Measurements from ENCODE around the gene IMMP2L. TPM values are rescaled to one million over a fixed set of nuclear protein-coding genes. Genes with fewer than 3 reads are reported as not detected.

The IMMP2L gene
- total RNA-seq, 4 donors from 2014 or later = 19.0 to 37.2 (median 21.3) TPM

DNA sequence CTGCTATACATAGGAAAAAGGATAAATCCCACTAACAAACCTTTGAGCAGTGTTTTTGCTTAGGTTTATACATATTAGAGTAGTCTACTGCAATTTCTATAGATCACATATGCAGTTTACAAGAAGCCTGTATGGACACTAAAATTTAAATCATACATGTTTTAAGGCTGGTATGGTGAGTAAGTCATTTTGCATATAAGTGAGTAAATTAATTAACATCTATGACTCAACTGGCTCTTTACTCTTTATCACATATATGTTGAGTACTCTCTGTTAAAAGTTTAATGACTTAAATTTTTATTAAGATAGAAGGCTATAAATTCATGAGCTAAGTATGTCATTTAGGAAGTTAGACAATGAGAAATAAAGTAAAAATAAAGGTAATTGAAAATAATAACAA is 402.0 kb downstream of the IMMP2L start:
- TF ChIP-seq, protein P1, sequence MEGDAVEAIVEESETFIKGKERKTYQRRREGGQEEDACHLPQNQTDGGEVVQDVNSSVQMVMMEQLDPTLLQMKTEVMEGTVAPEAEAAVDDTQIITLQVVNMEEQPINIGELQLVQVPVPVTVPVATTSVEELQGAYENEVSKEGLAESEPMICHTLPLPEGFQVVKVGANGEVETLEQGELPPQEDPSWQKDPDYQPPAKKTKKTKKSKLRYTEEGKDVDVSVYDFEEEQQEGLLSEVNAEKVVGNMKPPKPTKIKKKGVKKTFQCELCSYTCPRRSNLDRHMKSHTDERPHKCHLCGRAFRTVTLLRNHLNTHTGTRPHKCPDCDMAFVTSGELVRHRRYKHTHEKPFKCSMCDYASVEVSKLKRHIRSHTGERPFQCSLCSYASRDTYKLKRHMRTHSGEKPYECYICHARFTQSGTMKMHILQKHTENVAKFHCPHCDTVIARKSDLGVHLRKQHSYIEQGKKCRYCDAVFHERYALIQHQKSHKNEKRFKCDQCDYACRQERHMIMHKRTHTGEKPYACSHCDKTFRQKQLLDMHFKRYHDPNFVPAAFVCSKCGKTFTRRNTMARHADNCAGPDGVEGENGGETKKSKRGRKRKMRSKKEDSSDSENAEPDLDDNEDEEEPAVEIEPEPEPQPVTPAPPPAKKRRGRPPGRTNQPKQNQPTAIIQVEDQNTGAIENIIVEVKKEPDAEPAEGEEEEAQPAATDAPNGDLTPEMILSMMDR (IDR thresholded peaks at IDR 0.05; ENCODE audit: low read depth) = no peak

DNA sequence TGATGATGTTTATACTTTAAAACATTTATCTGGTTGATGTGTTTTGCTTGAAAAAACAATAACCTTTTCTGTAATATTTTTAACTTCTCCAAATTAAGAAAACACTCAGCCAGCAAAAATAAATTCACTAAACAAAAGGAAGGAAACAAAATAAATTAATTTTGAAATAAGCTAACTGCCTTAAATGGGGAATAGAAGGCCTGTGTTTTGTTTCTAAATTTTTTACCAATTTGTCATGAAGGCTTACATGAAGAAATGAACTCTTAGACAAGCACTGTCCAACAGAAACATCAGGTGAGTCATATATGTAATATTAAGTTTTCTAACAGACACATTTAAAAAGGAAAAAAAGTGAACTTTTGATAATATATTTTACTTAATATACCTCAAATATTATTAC is 402.9 kb downstream of the IMMP2L start:
- TF ChIP-seq, protein P1 (IDR thresholded peaks at IDR 0.05; ENCODE audit: low read depth) = no peak

DNA sequence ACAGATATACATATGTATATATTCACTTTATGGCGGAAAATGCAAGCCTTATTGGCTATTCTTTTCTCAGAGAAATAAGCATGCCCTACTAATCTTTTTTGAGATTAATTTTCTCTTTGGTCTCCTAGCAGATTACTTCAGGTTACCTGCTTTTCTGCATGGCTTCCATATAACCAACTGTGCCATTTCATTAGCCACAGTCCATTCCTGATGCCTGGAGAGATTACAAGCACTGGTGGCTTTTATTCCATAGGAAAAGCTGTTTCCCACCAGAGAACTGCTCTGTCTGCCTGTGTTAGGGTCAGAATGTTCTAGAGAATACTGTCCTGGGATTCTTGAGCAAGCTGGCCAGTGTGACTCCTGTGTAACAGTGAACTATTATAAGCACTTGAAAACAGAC is 411.6 kb downstream of the IMMP2L start:
- TF ChIP-seq, protein P1 (IDR thresholded peaks at IDR 0.05; ENCODE audit: low read depth) = no peak

DNA sequence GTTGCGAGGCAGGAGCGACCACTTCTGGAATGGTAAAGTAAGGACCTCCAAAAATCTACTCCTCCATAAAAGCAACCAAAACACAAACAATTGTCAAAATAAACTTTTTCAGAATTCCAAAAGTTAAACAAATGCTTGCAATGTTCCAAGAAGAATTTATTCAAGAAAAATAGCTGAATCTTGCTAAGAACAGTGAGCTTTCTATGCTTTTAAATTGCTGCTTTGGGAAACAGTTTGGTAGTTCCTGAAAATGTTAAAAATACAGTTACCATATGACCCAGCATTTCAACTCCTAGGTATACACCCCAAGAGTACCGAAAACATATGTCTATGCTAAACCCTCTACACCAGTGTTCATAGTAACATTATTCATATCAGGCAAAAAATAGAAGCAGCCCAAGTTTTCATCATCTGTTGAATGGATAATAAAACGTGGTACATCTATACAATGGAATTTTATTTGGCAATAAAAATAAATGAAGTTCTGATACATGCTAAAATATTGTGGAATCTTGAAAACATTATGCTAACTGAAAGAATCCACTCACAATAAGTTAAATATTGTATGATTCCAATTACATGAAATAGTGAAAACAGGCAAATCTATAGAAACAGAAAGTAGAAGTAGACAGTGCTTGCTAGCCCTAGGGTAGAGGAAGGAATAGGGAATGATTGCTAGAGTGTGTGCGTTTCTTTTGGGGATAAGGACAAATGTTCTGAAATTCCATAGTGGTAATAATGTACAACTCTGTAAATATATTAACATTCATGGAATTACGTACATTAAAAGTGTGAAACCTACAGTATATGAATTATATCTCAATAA is 414.4 kb downstream of the IMMP2L start:
- TF ChIP-seq, protein P1 (IDR thresholded peaks at IDR 0.05; ENCODE audit: low read depth) = no peak

DNA sequence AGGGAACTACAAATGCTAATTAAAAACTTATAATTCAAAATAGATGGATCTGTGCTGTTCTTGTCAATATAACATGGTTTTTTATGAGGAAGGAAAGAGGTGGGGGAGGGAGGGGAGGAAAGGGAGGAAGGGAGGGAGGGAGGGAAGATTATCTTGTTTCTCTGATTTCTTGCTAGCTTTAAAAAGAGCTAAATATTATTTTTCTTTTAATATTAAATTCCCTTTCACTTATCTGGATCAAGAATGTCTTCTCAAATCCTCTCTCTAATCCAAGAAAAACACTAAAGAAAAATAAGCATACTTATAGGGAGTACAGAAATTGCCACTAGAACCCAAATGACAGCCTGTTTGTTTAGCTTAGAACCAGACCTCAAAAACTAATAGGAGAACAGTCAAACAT is 416.2 kb downstream of the IMMP2L start:
- TF ChIP-seq, protein P1 (IDR thresholded peaks at IDR 0.05; ENCODE audit: low read depth) = no peak

DNA sequence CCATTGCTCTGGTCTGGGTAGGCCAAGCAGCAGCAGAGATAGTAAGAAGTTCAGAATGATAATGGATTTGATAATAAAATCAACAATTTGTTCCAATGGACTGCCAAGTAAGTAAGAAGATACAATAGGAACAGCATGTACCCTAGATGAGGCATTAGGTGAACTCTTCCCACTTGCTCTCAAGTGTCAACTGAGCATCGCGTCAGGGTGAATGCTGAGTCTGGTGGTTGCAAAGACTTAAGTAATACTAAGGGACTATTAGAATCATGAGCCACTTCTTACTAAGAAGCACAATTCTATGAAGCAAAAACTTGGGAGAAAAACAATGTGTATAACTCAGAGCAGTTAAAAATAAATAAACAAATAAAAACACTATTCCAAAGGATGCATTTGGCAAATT is 416.8 kb downstream of the IMMP2L start:
- TF ChIP-seq, protein P1 (IDR thresholded peaks at IDR 0.05; ENCODE audit: low read depth) = no peak

DNA sequence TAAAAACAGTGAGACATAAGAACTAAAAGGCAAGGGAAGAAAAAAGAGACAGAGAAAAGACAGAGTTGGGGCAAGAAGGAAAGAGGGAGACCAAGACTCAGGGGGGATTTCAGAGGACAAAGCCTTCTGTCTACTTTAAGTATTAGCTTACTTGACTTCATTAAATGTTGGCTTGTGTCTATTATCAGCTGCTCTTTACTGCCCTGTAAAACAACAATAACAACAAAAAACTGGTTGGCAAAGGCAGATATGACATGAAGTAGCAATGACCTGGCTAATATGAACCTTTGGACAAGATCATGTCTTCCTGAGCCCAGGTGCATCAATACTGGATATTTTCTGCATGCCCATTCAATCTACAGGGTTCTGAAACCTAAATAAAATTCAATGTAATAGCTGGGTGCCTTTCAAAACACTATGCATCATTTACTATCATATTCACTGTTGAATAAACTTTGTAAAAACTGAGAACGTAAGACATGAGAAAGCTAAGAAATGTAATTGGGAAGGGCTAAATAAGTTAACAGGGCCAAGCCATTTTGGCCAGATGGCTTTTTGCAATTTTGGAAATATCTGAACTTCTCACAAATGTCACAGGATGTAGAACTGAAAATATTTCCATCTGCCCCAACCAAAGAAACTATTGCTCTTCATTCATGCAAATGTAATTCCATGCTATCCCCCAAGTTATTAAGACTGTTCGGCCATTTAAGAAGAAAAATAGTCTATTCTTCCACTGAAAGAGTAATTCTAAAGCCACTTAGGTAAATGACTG is 422.0 kb downstream of the IMMP2L start:
- TF ChIP-seq, protein P1 (IDR thresholded peaks at IDR 0.05; ENCODE audit: low read depth) = no peak

Data from subcutaneous adipose tissue (tissue), 4 donors.